CD1c-positive myeloid dendritic cell (primary cell): ENCODE measurements around the gene TOP3A.

ENCODE experiments used
- DNase-seq: peaks from one replicate; pipeline ENCODE4 v3.0.0-alpha.2; 2016; ENCODE audit errors: extremely low spot score

The TOP3A gene

GRCh38 chr17:18231164-18231563 is 83.6 kb downstream of the TOP3A start:
- no peak for DNase-seq

GRCh38 chr17:18230288-18231141 is 84.3 kb downstream of the TOP3A start:
- no peak for DNase-seq

GRCh38 chr17:18229771-18230170 is 85.0 kb downstream of the TOP3A start:
- no peak for DNase-seq

GRCh38 chr17:18229254-18229653 is 85.5 kb downstream of the TOP3A start:
- no peak for DNase-seq

GRCh38 chr17:18228176-18228682 is 86.6 kb downstream of the TOP3A start:
- no peak for DNase-seq

- DNase-seq: no peak
Measured at GRCh38 chr17:18227635-18228034, 87.2 kb downstream of the TOP3A start.

- peak; percentile 2 for DNase-seq
Measured at GRCh38 chr17:18226284-18226945, 88.4 kb downstream of the TOP3A start.

- DNase-seq: no peak
Measured at GRCh38 chr17:18225642-18226283, 89.0 kb downstream of the TOP3A start.

GRCh38 chr17:18225121-18225641 is 89.6 kb downstream of the TOP3A start, which contains the start of gene LLGL1:
Gene LLGL1, plus strand, starts transcription at chr17:18225635. Its CDS starts 48 bp downstream, at chr17:18225683.
- peak; percentile 98 for DNase-seq

GRCh38 chr17:18224387-18225120 is 90.2 kb downstream of the TOP3A start:
- no peak for DNase-seq

GRCh38 chr17:18224053-18224386 is 90.8 kb downstream of the TOP3A start:
- DNase-seq: no peak
